Activated CD4-positive, alpha-beta memory T cell treated with anti-CD3 and anti-CD28 coated beads, Interleukin-2, amount 10 ng/mL, durations not matched to agents 7 days and 5 days (primary cell): ENCODE data around the gene RIMS4. TPM values are rescaled to one million over a fixed set of nuclear protein-coding genes. Genes with fewer than 3 reads are reported as not detected.
A peak's percentile ranks its signal among the peaks of the same experiment; 100 is the strongest.
"Not testable (repeated sequence)": the region's sequence is repeated elsewhere in the genome, so short reads cannot be mapped to it uniquely, and the experiment has no call there.

Experiments used
- CTCF ChIA-PET: fragments of 350-600 bp; sonication (Branson Sonifier 250); formaldehyde crosslinking; loops from one replicate; lab custom pipeline; 2021; ENCODE audit warnings: antibody characterized with exemption, inconsistent platforms; lab: Charles Lee
- POLR2A ChIA-PET: fragments of 350-600 bp; sonication (Branson Sonifier 250); formaldehyde crosslinking; loops from one replicate; lab custom pipeline; 2021; ENCODE audit warnings: antibody characterized with exemption; lab: Charles Lee
- DNase-seq: peaks from one replicate; pipeline ENCODE4 v3.0.0-alpha.2; 2020
- H3K27ac Mint-ChIP-seq: one replicate; pipeline ENCODE4 v1.8.0; 2021; ENCODE audit warnings: mild to moderate bottlenecking, mixed read lengths
- H3K27me3 Mint-ChIP-seq: one replicate; pipeline ENCODE4 v1.8.0; 2021; ENCODE audit warnings: mixed read lengths
- H3K36me3 Mint-ChIP-seq: one replicate; pipeline ENCODE4 v1.8.0; 2021; ENCODE audit warnings: low read depth, mixed read lengths
- H3K4me1 Mint-ChIP-seq: one replicate; pipeline ENCODE4 v1.8.0; 2021; ENCODE audit warnings: mixed read lengths
- H3K4me3 Mint-ChIP-seq: one replicate; pipeline ENCODE4 v1.8.0; 2021; ENCODE audit warnings: mild to moderate bottlenecking, mixed read lengths
- H3K9me3 Mint-ChIP-seq: one replicate; pipeline ENCODE4 v1.8.0; 2021; ENCODE audit warnings: mixed read lengths
- total RNA-seq, 2 experiments: library from RNA; stranded (reverse); gene quantifications; one replicate each; pipeline ENCODE4 v1.2.3, GENCODE V29; 2021

The RIMS4 gene
- total RNA-seq, 2 experiments from 2014 or later: not detected

DNA sequence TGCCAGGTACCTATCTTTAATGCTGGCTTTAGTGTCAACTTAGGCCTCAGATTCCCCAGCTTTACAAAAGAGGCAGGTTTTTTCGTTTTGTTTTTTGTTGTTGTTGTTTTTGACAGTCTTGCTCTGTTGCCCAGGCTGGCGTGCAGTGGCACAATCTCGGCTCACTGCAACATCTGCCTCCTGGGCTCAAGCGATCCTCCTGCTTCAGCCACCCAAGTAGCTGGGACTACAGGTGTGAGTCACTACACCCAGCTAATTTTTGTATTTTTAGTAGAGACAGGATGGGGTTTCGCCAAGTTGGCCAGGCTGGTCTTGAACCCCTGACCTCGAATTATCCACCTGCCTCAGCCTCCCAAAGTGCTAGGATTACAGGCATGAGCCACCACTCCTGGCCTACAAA, 11.2 kb upstream of the RIMS4 start:
- POLR2A ChIA-PET, CTCF ChIA-PET, H3K9me3 Mint-ChIP-seq: not testable (repeated sequence)

DNA sequence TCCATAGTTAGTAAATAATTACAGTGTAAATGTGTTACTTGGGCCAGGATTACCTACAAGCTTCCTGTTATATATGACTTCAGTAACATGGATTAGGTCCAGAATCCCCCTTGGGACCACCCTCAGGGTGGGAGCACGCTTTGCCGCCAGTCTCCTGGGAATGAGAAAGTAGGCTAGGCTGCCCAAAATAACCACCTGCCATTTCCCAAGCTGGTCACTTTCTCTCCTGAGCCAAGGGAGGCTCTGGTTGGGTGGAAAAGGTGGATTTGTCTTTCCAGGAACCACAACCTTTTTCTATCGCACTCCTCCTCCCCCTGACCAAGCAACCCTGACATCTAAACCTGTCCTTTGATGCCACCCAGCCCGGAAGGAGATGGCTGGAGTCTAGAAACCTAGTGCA, 9.6 kb upstream of the RIMS4 start:
- peaks cover 15% of the 10 kb centered on the region for H3K27me3 Mint-ChIP-seq
- ChIA-PET POLR2A (no interaction called here), CTCF (no interaction called here)
- no peaks in the 10 kb centered on the region for H3K9me3 Mint-ChIP-seq
- no peak overlapping the region for H3K27ac Mint-ChIP-seq
- H3K4me1 Mint-ChIP-seq: no peaks in the 10 kb centered on the region
- H3K4me3 Mint-ChIP-seq: no peak overlapping the region
- H3K36me3 Mint-ChIP-seq: no peaks in the 10 kb centered on the region
- no peak for DNase-seq

More for the DNA sequence above, 11.2 kb upstream of the RIMS4 start:
- DNase-seq, H3K4me3 Mint-ChIP-seq, H3K36me3 Mint-ChIP-seq, H3K4me1 Mint-ChIP-seq, H3K27ac Mint-ChIP-seq: not testable (repeated sequence)
- H3K27me3 Mint-ChIP-seq: peaks cover 16% of the 10 kb centered on the region

DNA sequence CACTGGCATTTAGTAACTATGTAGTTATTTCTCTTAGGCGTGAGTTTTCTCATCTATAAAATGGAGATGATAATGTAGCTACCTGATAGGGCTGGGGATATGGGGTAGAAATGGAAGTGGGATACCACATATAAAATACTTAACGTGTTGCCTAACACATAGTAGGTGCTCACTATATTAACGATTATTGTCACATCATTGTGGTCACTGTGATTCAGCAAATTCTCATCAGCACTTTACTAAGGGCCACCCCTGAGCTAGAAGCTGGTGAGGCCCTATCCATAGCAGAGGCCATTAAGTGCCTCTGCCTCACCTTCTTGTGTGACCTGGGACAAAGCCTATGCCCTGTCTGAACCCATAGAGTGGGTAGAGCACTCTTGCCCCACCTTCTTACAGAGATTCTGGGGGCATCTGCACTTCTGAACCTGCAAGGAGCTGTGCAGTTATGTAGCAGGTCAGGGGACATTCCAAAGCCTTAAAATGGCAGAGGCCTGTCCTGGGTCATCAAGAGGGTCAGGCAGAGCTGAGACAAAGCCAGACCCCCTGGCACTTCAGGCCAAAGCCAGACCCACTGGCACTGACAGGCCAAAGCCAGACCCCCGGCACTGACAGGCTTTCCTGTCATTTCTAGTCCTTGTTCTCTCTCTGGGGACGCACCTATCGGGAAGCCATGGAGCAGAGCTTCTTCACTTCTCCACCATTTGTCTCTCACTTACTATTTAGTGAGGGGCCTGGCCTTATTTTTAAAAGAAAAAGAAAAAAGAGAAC, 7.0 kb upstream of the RIMS4 start:
- peaks cover 29% of the 10 kb centered on the region for H3K27me3 Mint-ChIP-seq
- H3K9me3 Mint-ChIP-seq: no peaks in the 10 kb centered on the region
- H3K27ac Mint-ChIP-seq: no peak overlapping the region
- no peaks in the 10 kb centered on the region for H3K4me1 Mint-ChIP-seq
- no peak for DNase-seq
- CTCF ChIA-PET: no interaction called here
- no peak overlapping the region for H3K4me3 Mint-ChIP-seq
- POLR2A ChIA-PET: no interaction called here
- no peaks in the 10 kb centered on the region for H3K36me3 Mint-ChIP-seq

DNA sequence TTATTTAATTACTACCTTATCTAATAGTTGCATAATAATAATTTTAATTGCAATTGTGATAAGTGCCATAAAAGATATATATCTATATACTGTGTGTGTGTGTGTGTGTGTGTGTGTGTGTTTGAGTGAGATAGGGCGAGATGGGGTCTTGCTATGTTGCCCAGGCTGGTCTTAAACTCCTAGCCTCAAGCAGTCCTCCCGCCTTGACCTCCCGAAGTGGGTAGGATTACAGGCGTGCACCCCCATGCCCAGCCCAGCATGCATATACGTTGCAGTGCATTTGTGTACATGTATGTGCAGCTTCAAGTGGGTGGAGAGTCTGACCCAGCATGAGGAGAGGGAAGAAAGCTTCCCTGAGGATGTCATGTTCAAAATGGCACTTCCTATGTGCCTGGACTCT, 4.6 kb upstream of the RIMS4 start:
- Mint-ChIP-seq H3K9me3 (no peaks in the 10 kb centered on the region), H3K27ac (no peak overlapping the region), H3K4me3 (no peak overlapping the region), H3K36me3 (peaks cover 4% of the 10 kb centered on the region), H3K4me1 (peaks cover 6% of the 10 kb centered on the region), H3K27me3 (peaks cover 46% of the 10 kb centered on the region)
- DNase-seq: no peak
- ChIA-PET POLR2A (no interaction called here), CTCF (no interaction called here)

DNA sequence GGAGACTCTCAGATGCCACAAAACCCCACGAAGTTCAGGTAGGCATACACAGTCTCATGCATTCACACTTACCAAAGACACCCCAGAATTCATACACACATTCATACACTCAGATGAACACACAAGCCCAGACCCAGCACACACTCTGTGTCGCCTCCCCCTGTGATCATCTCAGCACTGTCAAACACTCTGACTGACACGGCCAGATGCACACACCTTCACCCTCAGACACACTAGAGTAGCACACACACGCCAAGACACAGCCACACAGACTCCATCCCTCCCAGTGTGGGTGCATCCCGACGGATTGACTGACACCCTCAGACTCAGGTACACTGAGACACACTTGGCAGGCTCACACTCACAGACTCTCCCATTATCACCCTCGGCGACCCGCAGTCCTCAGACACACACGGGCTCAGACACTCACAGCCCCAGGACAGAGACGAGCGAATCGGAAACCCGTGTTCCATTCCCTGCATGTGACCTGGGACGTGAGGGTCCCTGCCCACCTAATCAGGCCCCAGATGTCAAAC, 872 bp upstream of the RIMS4 start:
- ChIA-PET POLR2A (no interaction called here), CTCF (interaction anchor here (1.0 kb wide), 1 partner anchor 46 kb away, joined by 3 read pairs; no protein-coding TSS in a partner anchor)
- H3K27ac Mint-ChIP-seq: no peak overlapping the region
- H3K36me3 Mint-ChIP-seq: peaks cover 4% of the 10 kb centered on the region
- H3K4me3 Mint-ChIP-seq: peak overlapping the region; percentile 5
- H3K9me3 Mint-ChIP-seq: no peaks in the 10 kb centered on the region
- peaks cover 71% of the 10 kb centered on the region for H3K27me3 Mint-ChIP-seq
- H3K4me1 Mint-ChIP-seq: peaks cover 6% of the 10 kb centered on the region
- no peak for DNase-seq

DNA sequence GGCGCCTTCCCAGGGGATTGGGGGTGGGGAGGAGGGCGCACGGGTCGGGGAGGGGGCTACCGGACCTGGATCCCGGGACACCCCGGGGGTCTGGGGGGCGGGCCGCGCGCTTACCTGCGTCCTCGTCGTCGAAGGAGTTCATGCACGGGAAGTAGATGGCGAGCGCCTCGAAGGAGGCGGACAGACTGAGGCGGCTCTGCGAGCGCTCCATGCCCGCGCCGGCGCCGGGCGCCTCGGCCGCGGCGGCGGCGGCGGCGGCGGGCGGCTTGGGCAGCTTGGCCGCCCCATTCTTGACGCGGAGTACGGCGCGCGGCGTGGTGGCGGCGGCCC, 320 bp downstream of the RIMS4 start:
- POLR2A ChIA-PET: no interaction called here
- CTCF ChIA-PET: no interaction called here
- no peak overlapping the region for H3K4me3 Mint-ChIP-seq
- no peak overlapping the region for H3K27ac Mint-ChIP-seq
- H3K36me3 Mint-ChIP-seq: peaks cover 4% of the 10 kb centered on the region
- DNase-seq: no peak
- no peaks in the 10 kb centered on the region for H3K9me3 Mint-ChIP-seq
- peaks cover 72% of the 10 kb centered on the region for H3K27me3 Mint-ChIP-seq
- peaks cover 6% of the 10 kb centered on the region for H3K4me1 Mint-ChIP-seq

DNA sequence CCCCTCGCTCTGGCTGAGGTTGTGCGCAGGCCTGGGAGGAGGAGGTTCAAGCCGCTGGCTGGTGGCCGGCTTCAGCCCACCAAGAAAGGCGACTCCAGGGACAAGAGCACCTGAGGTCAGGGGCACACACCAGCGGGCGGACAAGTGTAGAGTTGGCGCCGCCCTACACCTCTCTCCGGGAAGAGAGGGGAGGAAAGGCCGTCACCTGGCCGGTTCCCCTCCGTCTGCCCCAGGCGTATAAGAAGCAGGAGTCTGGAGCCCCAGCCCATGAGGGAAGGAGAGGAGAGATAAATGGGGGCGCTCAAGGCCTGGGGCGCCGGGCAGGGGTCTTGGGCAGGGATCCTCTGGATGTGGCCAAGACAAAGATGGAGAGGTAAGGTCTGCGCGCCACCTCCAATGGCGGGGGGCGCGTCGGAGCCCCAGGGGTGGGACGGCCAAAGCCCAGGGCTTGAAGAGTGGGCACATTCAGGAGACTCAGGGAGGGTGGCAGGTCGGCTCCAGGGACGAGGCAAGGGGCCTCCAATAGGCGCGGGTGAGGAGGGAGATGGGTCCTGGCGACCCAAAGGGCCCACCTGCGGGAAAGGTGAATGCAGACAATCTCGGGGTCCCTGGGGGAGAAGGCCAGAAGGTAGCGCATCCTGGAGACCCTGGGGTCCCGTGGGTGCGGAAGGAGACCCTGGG, 826 bp downstream of the RIMS4 start:
- DNase-seq: no peak
- H3K36me3 Mint-ChIP-seq: peaks cover 4% of the 10 kb centered on the region
- CTCF ChIA-PET: no interaction called here
- H3K9me3 Mint-ChIP-seq: no peaks in the 10 kb centered on the region
- peak overlapping the region; percentile 29 for H3K4me3 Mint-ChIP-seq
- peaks cover 74% of the 10 kb centered on the region for H3K27me3 Mint-ChIP-seq
- H3K27ac Mint-ChIP-seq: no peak overlapping the region
- H3K4me1 Mint-ChIP-seq: peaks cover 6% of the 10 kb centered on the region
- POLR2A ChIA-PET: no interaction called here

DNA sequence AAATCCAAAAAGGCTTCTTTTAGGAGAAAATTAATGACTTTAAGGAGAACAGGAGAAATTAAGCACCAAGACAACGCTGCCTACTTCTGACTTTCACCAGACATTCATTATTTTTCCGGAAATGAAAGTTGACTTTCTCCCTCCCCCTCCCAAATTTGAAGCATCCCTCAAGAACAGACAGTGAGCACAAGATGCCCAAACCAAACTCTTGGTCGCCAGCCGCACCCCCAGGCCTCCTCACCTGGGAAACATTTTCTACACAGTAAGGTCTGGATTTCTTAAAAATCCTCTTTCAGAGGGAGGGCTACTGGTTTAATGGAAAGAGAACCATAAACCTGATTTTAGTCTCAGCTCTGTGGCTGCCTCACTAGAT, 2.7 kb downstream of the RIMS4 start:
- ChIA-PET POLR2A (no interaction called here), CTCF (no interaction called here)
- no peak overlapping the region for H3K4me3 Mint-ChIP-seq
- H3K27ac Mint-ChIP-seq: no peak overlapping the region
- peaks cover 6% of the 10 kb centered on the region for H3K4me1 Mint-ChIP-seq
- DNase-seq: no peak
- H3K27me3 Mint-ChIP-seq: peaks cover 71% of the 10 kb centered on the region
- H3K36me3 Mint-ChIP-seq: peaks cover 4% of the 10 kb centered on the region
- H3K9me3 Mint-ChIP-seq: no peaks in the 10 kb centered on the region

DNA sequence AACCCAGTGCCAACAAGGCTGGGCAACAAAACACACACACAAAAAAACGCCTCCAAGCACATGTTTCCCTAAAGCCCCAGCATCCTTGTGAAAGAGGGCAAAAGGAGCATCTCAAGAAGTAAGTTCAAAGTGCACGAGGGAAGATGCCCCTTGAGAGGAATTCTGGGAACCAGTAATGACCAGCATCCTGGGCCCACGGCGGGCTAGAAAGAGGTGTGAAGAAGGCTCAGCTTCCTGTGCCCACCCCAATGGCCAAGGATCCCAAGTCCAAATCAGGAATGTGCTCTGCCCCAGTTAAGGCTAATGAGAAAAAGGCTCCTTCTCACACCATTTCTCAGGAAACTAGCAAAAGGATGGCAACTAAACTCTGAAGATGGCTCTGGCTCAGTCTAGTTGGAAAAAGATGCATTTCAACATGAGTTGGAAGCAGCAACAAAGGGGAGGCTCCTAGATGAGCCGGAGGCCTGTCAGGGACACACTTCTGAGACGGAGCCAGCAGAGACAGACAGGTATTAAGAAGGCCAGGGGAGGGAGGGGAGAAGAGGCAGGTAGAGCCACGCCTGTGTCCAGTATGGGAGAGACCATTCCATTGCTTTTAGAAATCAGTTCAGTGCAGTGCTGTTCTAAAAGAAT, 3.2 kb downstream of the RIMS4 start:
- Mint-ChIP-seq H3K27ac (no peak overlapping the region), H3K4me1 (peaks cover 6% of the 10 kb centered on the region), H3K36me3 (peaks cover 4% of the 10 kb centered on the region), H3K9me3 (no peaks in the 10 kb centered on the region), H3K27me3 (peaks cover 67% of the 10 kb centered on the region), H3K4me3 (no peak overlapping the region)
- DNase-seq: no peak
- ChIA-PET CTCF (no interaction called here), POLR2A (no interaction called here)

DNA sequence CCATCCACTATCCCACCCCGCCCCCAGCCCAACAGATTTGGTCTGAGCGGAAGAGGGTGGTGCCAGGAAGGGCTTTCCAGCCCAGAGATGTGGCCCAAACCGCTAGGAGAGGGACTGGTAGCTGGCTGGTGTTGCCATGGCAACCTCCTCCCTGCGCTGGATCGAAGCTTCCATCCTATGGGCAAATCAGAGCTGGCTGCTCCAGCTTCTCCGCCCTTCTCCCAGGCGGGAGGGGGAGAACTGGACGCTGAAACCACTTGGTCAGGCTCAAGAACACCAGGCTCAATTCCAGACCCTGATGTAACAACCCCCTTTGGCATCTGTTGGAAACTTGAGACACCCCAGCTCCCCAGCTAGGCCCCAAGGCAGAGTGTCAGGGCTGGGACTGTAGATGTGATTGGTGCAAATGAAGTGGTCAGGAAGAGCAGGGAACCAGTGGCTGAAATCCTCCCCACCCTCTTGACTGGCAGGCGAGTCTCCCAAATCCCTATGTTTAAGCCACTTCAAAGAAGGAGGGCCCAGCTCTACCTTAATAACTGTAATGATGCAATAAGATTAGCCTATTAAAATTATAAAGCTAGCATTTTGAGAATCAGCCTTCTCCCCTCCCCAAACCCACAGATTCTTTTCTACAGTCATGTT, 4.2 kb downstream of the RIMS4 start:
- no peak for DNase-seq
- Mint-ChIP-seq H3K27ac (no peak overlapping the region), H3K36me3 (no peaks in the 10 kb centered on the region), H3K27me3 (peaks cover 56% of the 10 kb centered on the region), H3K4me1 (peaks cover 2% of the 10 kb centered on the region), H3K4me3 (no peak overlapping the region), H3K9me3 (no peaks in the 10 kb centered on the region)
- POLR2A ChIA-PET: no interaction called here
- CTCF ChIA-PET: no interaction called here

DNA sequence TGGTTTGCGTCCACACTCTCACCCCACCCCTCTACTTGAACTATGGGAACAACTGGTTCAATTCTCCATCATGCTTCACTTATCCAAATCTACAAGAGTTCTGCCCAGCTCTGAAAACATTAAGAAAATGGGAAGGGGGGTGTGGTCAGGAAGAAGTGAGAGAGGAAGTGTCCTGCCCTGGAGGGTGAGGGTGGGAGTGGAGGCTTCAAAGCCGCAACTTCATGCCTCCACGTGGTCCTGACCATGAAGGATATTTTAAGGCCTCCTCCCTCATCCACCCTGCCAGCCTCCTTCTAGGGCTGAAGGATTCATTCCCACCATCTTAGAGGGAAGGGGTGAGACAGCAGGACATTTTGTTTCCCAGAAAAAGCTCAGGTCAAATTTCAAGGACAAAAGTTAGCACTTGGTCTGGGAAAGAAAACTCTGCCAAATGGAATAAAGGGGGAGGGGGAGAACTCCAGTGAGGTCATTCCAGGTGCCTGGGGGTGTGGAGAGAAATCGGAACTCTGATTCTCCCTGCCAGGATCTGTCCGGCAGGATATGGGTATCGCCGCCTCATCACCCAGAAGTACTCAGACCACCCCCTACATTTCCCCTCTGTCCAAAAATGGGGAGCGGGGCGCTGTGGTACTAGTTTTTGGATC, 4.9 kb downstream of the RIMS4 start:
- DNase-seq: no peak
- H3K36me3 Mint-ChIP-seq: no peaks in the 10 kb centered on the region
- H3K9me3 Mint-ChIP-seq: no peaks in the 10 kb centered on the region
- POLR2A ChIA-PET: no interaction called here
- no peak overlapping the region for H3K4me3 Mint-ChIP-seq
- peaks cover 51% of the 10 kb centered on the region for H3K27me3 Mint-ChIP-seq
- no peak overlapping the region for H3K27ac Mint-ChIP-seq
- CTCF ChIA-PET: no interaction called here
- H3K4me1 Mint-ChIP-seq: no peaks in the 10 kb centered on the region

DNA sequence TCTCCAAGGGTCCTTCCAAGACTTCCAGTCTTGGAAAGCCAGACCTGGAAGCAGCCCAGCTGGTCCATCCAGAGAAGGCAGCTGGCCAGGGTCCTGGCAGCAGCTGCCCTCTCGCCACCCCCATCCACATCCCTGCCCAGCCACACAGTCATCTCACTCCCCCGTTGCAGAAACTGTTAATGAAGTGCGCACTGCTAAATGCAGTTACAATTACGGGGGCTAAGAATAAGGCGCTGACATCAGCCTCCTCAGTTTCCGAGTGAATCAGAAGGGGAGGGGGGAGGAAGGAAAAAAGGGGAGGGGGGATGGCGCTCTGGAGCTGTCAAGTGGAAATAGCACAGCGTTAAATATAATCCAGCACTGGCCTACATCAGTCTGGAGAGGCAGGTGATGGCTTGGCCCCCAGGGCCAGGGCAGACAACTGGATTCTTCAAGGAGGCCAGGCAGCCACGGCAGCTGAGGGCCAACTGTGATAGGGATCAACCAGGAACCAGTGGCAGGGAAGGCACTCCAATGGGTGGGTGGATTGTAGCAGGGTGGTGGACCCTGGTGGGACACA, 6.9 kb downstream of the RIMS4 start:
- DNase-seq: no peak
- ChIA-PET POLR2A (no interaction called here), CTCF (no interaction called here)
- Mint-ChIP-seq H3K4me3 (no peak overlapping the region), H3K27me3 (peaks cover 40% of the 10 kb centered on the region), H3K36me3 (no peaks in the 10 kb centered on the region), H3K4me1 (no peaks in the 10 kb centered on the region), H3K27ac (no peak overlapping the region), H3K9me3 (no peaks in the 10 kb centered on the region)
